ENCODE data around the gene LIPC.
"Not testable (repeated sequence)": the region's sequence is repeated elsewhere in the genome, so short reads cannot be mapped to it uniquely, and the experiment has no call there.

LIPC gene

DNA sequence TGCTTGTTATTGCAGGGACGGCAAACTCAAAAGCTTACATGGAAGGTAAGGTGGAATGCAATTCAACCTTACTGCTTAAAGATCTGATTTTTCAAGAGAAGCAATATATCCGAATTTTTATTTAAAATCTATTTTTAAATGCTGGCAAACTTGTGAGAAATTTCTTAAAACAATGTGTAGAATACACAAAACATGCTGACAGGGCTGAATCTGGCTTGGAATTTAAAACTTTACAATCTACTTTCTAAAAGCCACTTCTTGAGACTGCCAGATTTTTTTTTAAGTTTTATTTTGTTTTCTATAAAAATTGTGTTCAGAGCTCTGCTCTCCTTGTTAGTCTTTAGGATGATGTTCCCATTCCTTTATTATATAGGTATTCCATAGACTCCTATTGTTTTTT is 171.0 kb downstream of the LIPC start:
- Histone ChIP-seq H3K9me3 (ENCODE audit: control insufficient read depth, insufficient read depth, low read depth, low read length) (no peaks in the 10 kb centered on the region), H3K4me3 (ENCODE audit: low read depth, low read length) (no peak overlapping the region), H3K4me1 (ENCODE audit: control insufficient read depth, insufficient read depth, low read length) (no peaks in the 10 kb centered on the region), H3K36me3 (ENCODE audit: control insufficient read depth in 2 of 2, insufficient read depth in 1 of 2, low read length in 2 of 2) (peaks cover 0 to 6% of the 10 kb centered on the region in 2 experiments; a peak in 1 of 3 replicates), H3K27ac (ENCODE audit: extremely low read depth, low read depth, low read length) (no peak overlapping the region)
- POLR2A ChIA-PET: no interaction called here
- TF ChIP-seq, protein P1, sequence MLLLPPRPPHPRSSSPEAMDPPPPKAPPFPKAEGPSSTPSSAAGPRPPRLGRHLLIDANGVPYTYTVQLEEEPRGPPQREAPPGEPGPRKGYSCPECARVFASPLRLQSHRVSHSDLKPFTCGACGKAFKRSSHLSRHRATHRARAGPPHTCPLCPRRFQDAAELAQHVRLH (tag by site-specific recombination; IDR thresholded peaks at IDR 0.05): no peak
- no peak for TF ChIP-seq TCF7L2 (IDR thresholded peaks at IDR 0.05; ENCODE audit: borderline replicate concordance, low read depth, low read length)
- no peak for TF ChIP-seq ZNF558 (tag by site-specific recombination; IDR thresholded peaks at IDR 0.05)
- TF ChIP-seq HOXA7 (CRISPR knock-in tag; IDR thresholded peaks at IDR 0.05; ENCODE audit: borderline replicate concordance): no peak
- TF ChIP-seq REPIN1 (tag by site-specific recombination; IDR thresholded peaks at IDR 0.05; ENCODE audit: low read depth): no peak
- no peak for TF ChIP-seq ZNF629 (tag by site-specific recombination; IDR thresholded peaks at IDR 0.05)
- TF ChIP-seq ZBTB7A (tag by site-specific recombination; IDR thresholded peaks at IDR 0.05; ENCODE audit: low read depth): no peak
- TF ChIP-seq SETDB1 (IDR thresholded peaks at IDR 0.05; ENCODE audit: insufficient read length, low read length): no peak
- TF ChIP-seq EGR2 (tag by site-specific recombination; IDR thresholded peaks at IDR 0.05; ENCODE audit: low read depth): no peak
- no peak for TF ChIP-seq KLF10 (tag by site-specific recombination; IDR thresholded peaks at IDR 0.05)
- no peak for TF ChIP-seq ZNF530 (tag by site-specific recombination; IDR thresholded peaks at IDR 0.05; ENCODE audit: low read depth)
- TF ChIP-seq, protein P2, sequence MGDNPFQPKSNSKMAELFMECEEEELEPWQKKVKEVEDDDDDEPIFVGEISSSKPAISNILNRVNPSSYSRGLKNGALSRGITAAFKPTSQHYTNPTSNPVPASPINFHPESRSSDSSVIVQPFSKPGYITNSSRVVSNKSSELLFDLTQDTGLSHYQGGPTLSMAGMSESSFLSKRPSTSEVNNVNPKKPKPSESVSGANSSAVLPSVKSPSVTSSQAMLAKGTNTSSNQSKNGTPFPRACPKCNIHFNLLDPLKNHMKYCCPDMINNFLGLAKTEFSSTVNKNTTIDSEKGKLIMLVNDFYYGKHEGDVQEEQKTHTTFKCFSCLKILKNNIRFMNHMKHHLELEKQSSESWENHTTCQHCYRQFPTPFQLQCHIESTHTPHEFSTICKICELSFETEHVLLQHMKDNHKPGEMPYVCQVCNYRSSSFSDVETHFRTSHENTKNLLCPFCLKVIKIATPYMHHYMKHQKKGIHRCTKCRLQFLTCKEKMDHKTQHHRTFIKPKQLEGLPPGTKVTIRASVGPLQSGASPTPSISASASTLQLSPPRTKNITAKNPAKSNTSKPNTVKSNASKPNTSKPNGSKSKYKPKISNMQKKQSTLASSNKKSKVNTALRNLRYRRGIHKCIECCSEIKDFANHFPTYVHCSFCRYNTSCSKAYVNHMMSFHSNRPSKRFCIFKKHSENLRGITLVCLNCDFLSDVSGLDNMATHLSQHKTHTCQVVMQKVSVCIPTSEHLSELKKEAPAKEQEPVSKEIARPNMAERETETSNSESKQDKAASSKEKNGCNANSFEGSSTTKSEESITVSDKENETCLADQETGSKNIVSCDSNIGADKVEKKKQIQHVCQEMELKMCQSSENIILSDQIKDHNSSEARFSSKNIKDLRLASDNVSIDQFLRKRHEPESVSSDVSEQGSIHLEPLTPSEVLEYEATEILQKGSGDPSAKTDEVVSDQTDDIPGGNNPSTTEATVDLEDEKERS (tag by site-specific recombination; IDR thresholded peaks at IDR 0.05): no peak
- TF ChIP-seq ZNF221 (tag by site-specific recombination; IDR thresholded peaks at IDR 0.05; ENCODE audit: borderline replicate concordance): no peak
- TF ChIP-seq, protein P3, sequence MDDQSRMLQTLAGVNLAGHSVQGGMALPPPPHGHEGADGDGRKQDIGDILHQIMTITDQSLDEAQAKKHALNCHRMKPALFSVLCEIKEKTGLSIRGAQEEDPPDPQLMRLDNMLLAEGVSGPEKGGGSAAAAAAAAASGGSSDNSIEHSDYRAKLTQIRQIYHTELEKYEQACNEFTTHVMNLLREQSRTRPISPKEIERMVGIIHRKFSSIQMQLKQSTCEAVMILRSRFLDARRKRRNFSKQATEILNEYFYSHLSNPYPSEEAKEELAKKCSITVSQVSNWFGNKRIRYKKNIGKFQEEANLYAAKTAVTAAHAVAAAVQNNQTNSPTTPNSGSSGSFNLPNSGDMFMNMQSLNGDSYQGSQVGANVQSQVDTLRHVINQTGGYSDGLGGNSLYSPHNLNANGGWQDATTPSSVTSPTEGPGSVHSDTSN (CRISPR knock-in tag; IDR thresholded peaks at IDR 0.05): no peak
- TF ChIP-seq, protein P4, sequence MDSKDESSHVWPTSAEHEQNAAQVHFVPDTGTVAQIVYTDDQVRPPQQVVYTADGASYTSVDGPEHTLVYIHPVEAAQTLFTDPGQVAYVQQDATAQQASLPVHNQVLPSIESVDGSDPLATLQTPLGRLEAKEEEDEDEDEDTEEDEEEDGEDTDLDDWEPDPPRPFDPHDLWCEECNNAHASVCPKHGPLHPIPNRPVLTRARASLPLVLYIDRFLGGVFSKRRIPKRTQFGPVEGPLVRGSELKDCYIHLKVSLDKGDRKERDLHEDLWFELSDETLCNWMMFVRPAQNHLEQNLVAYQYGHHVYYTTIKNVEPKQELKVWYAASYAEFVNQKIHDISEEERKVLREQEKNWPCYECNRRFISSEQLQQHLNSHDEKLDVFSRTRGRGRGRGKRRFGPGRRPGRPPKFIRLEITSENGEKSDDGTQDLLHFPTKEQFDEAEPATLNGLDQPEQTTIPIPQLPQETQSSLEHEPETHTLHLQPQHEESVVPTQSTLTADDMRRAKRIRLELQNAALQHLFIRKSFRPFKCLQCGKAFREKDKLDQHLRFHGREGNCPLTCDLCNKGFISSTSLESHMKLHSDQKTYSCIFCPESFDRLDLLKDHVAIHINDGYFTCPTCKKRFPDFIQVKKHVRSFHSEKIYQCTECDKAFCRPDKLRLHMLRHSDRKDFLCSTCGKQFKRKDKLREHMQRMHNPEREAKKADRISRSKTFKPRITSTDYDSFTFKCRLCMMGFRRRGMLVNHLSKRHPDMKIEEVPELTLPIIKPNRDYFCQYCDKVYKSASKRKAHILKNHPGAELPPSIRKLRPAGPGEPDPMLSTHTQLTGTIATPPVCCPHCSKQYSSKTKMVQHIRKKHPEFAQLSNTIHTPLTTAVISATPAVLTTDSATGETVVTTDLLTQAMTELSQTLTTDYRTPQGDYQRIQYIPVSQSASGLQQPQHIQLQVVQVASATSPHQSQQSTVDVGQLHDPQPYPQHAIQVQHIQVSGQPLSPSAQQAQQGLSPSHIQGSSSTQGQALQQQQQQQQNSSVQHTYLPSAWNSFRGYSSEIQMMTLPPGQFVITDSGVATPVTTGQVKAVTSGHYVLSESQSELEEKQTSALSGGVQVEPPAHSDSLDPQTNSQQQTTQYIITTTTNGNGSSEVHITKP (tag by site-specific recombination; IDR thresholded peaks at IDR 0.05): no peak
- CTCF ChIA-PET: interaction anchor here (0.7 kb wide), 1 partner anchor 339 kb away, joined by 4 read pairs; no protein-coding TSS in a partner anchor

DNA sequence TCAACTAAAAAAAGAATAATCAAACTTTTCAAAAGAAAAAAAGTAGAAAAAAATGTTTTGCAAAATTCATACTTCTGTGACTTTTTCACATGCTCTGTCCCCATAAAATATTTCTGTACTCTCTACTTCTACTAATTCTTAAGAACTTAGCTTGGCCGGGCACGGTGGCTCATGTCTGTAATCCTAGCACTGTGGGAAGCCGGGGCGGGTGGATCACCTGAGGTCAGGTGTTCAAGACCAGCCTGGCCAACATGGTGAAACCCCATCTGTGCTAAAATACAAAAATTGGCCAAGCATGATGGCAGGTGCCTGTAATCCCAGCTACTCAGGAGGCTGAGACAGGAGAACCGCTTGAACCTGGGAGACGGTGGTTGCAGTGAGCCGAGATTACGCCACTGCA is 172.1 kb downstream of the LIPC start:
- H3K27ac ChIP-seq (ENCODE audit: extremely low read depth, low read depth, low read length); POLR2A ChIA-PET; H3K36me3 ChIP-seq (ENCODE audit: control insufficient read depth in 2 of 2, insufficient read depth in 1 of 2, low read length in 2 of 2); H3K9me3 ChIP-seq (ENCODE audit: control insufficient read depth, insufficient read depth, low read depth, low read length); H3K4me3 ChIP-seq (ENCODE audit: low read depth, low read length); CTCF ChIA-PET; H3K4me1 ChIP-seq (ENCODE audit: control insufficient read depth, insufficient read depth, low read length): not testable (repeated sequence)

Measured in HEK293 (cell line).